Measurements from ENCODE around the gene TUT1.

The TUT1 gene

GRCh38 chr11:62536301-62536957, 54.9 kb downstream of the TUT1 start:
- no peak overlapping the region for H3K27ac ChIP-seq
- H3K36me3 ChIP-seq, result no peaks in the 10 kb centered on the region
- no peak for TF ChIP-seq CTCF (IDR thresholded peaks at IDR 0.05)

GRCh38 chr11:62535802-62536201, 55.5 kb downstream of the TUT1 start:
- H3K4me3 ChIP-seq (ENCODE audit: low read depth in 1 of 2, low read length in 1 of 2), result no peak overlapping the region
- no peaks in the 10 kb centered on the region for H3K9me3 ChIP-seq
- H3K27ac ChIP-seq, result no peak overlapping the region
- no peaks in the 10 kb centered on the region for H3K36me3 ChIP-seq
- TF ChIP-seq CTCF (IDR thresholded peaks at IDR 0.05), result no peak
- H3K27me3 ChIP-seq, result peaks cover 3% of the 10 kb centered on the region
- no peaks in the 10 kb centered on the region for H3K4me1 ChIP-seq (ENCODE audit: control insufficient read depth in 1 of 2, insufficient read depth in 1 of 2, low read depth in 1 of 2, low read length in 1 of 2)

More at GRCh38 chr11:62536301-62536957, 54.9 kb downstream of the TUT1 start:
- Histone ChIP-seq H3K4me1 (ENCODE audit: control insufficient read depth in 1 of 2, insufficient read depth in 1 of 2, low read depth in 1 of 2, low read length in 1 of 2) (no peaks in the 10 kb centered on the region), H3K4me3 (ENCODE audit: low read depth in 1 of 2, low read length in 1 of 2) (no peak overlapping the region), H3K27me3 (peaks cover 8% of the 10 kb centered on the region), H3K9me3 (no peaks in the 10 kb centered on the region)

- no peaks in the 10 kb centered on the region for H3K4me1 ChIP-seq (ENCODE audit: control insufficient read depth in 1 of 2, insufficient read depth in 1 of 2, low read depth in 1 of 2, low read length in 1 of 2)
- H3K4me3 ChIP-seq (ENCODE audit: low read depth in 1 of 2, low read length in 1 of 2), result no peak overlapping the region
- H3K27me3 ChIP-seq, result no peaks in the 10 kb centered on the region
- TF ChIP-seq CTCF (IDR thresholded peaks at IDR 0.05), result no peak
- no peaks in the 10 kb centered on the region for H3K9me3 ChIP-seq
- H3K27ac ChIP-seq, result no peak overlapping the region
- no peaks in the 10 kb centered on the region for H3K36me3 ChIP-seq
Observed at GRCh38 chr11:62534779-62535545, 56.4 kb downstream of the TUT1 start.

GRCh38 chr11:62532096-62532495, 59.2 kb downstream of the TUT1 start:
- Histone ChIP-seq H3K27ac (no peak overlapping the region), H3K4me3 (ENCODE audit: low read depth in 1 of 2, low read length in 1 of 2) (no peak overlapping the region), H3K9me3 (no peaks in the 10 kb centered on the region), H3K36me3 (no peaks in the 10 kb centered on the region), H3K4me1 (ENCODE audit: control insufficient read depth in 1 of 2, insufficient read depth in 1 of 2, low read depth in 1 of 2, low read length in 1 of 2) (no peaks in the 10 kb centered on the region), H3K27me3 (no peaks in the 10 kb centered on the region)
- TF ChIP-seq CTCF (IDR thresholded peaks at IDR 0.05), result no peak

Data from neutrophil (primary cell).